Measurements from ENCODE around the gene SART1.

GRCh38 chr11:66003291-66003690, 41.8 kb downstream of the SART1 start:
- TF ChIP-seq CTCF (conservative IDR thresholded peaks at IDR 0.05 in 1 of 2, IDR thresholded peaks at IDR 0.05 in 1 of 2; ENCODE audit: low read depth in 1 of 2, low read length in 2 of 2) (no peak), EZH2 (IDR thresholded peaks at IDR 0.05; ENCODE audit: low read length, missing control alignments) (no peak)
